Hematopoietic multipotent progenitor cell treated with erythropoietin and hydrocortisone succinate and interleukin-3 and kit ligand, for 4 days (in vitro differentiated cells): ENCODE results near the gene LIN9.
"Not testable (repeated sequence)": the region's sequence is repeated elsewhere in the genome, so short reads cannot be mapped to it uniquely, and the experiment has no call there.

Source experiments
- DNase-seq: peaks from one replicate; pipeline ENCODE4 v3.0.0-alpha.2; 2015

Gene LIN9

DNA sequence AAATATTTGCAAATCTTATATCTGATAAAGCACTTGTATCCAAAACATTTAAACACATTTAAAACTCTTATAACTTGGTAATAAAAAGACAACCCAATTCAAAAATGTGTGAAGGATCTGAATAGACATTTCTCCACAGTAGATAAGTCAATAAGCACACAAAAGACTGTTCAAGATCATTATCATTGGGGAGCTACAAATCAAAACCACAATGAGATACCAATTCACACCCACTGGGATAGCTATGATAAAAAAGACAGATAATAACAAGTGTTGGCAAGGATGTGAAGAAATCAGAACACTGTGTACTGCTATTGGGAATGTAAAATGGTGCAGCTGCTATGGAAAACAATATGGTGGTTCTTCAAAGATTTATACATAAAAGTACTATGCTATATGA, 5.1 kb upstream of the LIN9 start:
- DNase-seq, result peak; percentile 31

DNA sequence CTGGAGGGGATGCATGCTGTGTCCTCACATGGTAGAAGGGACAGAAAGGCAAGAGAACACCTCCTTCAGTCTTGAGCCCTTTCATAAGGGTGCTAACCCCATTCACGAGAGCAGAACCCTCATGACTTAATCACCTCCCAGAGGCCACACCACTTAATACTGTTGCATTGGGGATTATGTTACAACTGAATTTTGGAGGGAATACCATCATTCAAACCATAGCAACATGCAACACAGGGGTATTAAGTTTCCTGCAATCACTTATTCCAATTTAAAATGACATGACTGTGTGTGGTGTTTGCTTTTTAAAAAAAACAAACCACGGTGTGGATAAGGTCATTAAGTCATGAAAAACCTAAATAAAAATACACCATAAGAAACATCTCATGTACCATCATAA, 3.1 kb upstream of the LIN9 start:
- DNase-seq, result no peak

DNA sequence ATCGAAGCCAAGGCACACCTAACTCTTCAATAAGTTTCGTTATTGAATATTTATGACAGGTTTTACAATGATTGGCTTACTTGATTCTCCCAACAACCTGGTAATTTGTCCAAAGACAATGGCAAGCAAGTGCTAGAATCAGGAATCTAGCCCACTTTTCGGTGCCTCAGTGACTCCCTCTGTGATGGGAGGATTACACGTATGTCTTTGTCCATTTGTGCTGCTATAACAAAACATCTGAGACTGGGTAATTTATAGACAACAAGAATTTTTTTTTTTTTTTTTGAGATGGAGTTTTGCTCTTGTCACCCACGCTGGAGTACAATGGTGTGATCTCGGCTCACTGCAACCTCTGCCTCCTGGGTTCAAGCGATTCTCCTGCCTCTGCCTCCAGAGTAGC, 2.4 kb upstream of the LIN9 start:
- DNase-seq, result no peak

DNA sequence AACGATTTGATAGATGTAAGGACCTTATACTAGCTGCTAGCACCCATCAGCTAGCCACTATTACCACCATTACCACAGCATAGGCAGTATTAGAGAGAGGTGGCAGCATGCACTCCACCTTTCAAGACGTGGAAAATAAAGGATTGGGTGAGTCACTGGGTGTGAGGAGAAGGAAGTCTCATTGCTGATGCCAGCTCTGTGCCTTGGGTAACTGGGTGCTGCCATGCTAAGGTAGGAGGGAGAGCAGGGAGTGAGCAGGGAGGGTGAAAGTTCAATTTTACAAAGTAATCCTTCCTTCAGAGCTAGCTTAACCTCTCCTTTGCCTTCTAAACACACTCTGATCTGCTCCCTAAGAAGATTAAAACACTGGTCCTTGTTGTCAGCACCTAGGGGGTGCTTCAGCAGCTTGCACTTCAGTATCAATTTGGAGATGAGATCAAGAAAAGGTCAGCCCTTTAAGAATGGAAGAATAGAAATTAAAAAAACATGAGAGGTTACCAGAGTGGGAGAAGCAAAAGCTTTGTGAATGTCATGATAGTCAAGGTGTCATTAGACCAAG, 1.8 kb upstream of the LIN9 start:
- no peak for DNase-seq

DNA sequence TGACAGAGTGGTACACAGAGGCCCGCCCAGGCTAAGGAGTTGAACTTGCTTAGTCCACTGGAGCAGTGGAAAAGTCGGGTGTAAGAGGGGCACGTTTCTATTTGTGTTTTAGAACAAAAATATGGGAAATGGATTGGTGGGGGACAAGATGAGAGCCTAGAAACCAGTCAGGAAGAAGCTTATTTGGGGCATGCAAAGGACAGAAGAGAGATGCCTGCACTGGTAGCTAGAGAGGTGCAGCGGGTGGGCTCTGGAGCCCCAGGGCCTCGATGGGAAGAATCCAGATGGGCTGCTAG, 1.2 kb upstream of the LIN9 start:
- DNase-seq, result no peak

DNA sequence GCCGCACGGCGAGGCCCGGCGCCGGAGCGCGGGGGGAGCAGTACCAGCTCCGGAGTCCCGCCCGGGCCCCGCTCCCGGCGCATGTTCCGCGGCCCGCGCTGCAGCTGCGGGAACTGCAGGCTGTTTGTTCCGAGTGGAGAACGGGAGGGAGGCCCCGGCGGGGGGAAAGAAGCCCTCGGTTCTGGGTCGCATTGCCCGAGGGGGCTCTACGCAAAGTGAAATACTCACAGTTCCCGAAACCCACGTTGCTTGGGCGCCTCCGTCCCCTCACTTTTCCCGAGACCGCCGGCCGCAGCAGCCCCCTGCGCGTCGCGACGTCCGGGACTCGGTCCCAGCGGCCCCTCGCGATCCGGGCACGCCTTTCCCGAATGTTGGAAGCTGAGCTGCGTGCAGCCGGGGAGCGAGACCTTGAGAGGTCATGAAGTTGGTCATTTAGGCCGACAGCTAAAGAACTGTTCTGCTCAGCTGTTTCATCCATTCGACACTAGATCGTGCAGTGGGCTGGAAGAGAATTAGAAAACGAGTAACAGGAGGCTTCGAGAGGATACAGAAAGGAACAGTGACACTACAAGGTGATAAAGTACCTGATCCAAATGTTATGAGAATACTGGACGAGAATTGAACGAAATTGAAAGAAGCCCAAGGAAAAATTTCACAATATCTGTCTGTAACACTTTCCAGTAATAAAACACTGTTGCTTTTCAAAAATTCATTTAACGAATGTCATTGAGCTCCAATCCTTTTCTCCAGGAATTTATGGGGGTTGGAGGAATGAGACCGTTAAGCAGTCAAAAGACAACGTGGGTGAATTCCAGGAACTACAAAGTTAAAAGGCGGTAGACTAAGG, 657 bp upstream of the LIN9 start:
- DNase-seq, result peak; percentile 48

DNA sequence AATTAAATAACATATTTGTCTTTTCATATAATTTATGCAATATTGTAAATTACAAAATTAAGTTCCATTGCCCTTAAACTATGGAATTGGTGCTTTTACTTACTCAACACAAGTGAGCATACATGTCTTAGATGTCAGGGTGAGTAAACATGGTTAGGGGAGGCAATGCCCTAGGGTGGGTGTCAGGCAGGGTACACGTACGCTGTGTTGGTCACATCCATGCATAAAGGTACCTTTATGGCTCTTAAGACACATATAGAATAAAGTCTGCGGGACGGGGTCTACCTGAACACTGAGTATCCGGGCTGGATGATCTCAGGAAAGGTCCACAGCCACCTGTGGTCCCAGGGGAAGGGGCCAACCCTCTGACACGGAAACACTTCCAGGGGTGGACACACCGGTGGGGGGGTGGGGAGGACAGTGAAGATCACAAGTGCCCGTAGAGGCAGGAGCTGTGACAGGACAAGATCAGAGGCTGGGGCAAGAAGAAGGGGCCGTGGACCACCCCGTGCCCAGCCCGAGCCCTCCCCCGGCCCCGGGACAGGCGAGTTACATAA, 720 bp downstream of the LIN9 start:
- DNase-seq, result no peak

DNA sequence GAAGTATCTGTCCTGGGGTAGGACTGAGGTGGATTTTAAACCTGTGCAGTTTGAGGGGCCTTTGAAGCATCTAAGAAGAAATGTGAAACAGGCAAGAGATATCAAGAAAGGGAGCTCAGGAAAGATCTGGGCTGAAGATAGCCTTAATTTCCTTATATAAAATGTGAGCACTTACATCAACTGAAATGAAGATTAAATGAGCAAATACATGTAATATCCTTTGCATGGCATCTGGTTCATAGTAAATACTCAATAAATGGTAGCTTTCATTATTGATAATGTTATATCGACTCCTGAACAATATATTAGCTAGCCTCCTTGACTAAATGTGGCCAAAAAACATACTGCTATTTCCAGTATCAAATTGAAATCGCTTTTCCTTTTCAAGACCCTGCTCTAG, 2.5 kb downstream of the LIN9 start:
- DNase-seq, result no peak

DNA sequence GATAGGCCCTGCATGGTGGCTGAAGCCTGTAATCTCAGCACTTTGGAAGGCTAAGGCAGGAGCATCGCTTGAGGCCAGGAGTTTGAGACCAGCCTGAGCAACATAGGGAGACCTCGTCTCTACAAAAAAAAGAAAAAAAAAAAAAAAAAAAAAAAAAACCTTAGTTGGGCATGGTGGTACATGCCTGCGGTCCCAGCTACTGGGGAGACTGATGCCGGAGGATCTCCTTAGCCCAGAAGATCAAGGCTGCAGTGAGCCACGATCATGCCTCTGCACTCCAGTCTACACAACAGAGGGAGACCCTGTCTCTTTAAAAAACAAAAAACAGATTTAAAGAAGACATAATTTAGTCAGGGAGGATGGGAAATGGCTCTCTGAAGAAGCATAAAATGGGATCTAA, 3.8 kb downstream of the LIN9 start:
- no peak for DNase-seq

DNA sequence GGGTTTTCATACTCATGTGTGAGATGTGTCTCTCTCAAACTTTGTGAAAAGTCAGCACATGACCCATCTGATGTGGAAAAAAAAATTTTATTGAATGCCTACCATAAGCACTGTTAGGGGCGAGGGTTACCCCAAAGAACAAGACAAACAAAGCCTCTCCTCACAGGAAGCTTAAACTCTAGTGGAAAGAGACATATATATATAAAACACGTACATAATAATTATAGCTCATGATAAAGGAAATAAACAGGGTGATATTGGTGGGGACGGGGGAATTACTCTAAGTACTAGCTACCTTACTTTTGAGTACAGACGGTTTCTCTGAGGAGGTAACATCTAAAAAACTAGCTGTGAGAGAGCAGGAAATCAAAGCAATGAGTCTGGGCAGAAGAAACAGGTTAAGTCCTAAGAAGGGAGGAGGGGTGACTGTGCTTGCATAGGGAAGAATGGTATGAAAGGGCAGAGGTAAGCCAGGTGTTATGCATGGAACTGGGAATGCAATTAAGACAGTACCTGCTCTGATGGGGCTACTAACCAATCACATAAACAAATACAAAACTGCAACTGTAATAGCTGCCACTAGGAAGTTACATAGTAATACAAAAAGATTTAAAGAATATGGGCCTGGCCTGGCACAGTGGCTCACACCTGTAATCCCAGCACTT, 4.5 kb downstream of the LIN9 start:
- no peak for DNase-seq

DNA sequence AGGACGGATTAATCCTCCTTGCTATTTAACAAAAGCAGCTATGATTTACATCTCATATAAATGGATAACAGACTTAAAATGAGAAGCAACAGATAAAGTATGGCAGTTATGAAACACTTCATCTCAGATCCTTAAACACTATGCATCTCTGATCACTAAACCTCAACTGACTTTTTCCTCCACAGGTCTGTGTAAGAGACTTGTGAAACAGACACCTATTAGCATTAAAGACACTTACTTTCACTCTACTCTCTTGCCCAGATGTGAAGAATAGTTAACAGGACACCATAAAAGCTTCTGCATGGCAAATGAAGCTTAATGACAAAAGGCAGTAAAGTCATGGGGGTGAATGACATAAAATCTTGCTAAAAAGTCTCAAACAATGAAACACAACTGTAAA, 6.2 kb downstream of the LIN9 start:
- DNase-seq, result peak; percentile 10

DNA sequence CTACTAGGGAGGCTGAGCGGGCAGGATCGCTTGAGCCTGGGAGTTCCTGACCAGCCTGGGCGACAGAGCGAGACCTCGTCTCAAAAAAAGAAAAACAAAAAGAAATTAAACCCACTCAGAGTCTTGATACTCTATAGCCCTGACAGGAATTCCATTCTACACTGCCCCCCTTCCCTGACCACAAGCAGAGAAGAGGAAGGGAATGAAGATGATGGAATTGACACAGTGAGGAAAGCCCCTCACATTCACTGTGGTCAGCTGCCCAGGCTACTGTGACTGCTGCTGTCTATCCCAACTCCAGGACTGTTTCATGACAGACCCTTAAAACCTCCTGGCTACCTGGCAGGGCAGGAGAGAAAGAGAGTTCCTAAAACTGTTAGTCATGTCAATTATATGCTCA, 12.1 kb downstream of the LIN9 start:
- DNase-seq, result no peak

DNA sequence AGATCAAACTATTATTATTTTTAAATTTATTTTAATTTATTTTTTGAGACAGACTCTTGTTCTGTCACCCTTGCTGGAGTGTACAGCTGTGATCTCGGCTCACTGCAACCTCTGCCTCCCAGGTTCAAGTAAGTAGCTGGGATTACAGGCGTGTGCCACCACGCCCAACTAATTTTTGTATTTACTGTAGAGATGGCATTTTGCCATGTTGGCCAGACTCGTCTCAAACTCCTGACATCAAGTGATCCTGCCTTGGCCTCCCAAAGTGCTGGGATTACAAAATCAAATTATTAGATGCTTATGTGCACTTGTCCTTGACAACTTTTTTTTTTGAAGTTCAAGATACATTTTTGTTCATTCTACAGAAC, 15.4 kb downstream of the LIN9 start:
- no peak for DNase-seq

DNA sequence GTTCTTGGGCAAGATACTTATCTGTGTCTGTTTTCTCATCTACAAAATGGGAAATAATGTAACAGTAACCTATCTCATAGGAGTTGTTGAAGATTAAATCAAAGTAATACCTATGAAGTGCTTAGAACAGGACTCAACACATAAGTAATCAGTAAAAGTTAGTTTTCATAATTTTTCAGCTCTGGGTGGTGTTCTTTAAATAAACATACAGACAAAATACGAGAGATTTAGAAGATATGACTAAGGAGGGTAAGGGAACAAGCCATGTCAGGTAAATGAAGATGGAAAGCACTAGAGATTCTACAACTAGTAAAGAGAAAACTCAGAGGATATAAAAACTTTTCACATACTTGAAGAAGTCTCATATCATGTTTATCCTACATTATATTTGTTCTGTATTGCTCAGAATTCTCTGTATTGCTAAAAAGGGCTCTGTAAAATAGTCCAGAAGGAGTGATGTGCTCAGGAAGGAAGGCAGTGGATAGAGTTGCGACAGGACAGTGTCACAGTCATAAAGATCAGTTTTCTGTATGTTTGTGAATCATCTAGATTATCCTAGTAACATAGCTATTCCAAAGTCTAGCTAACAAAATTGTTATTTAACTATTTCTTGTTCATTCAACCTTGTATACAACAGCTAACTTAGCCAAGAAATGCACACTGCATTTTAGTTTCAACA, 16.0 kb downstream of the LIN9 start:
- no peak for DNase-seq

DNA sequence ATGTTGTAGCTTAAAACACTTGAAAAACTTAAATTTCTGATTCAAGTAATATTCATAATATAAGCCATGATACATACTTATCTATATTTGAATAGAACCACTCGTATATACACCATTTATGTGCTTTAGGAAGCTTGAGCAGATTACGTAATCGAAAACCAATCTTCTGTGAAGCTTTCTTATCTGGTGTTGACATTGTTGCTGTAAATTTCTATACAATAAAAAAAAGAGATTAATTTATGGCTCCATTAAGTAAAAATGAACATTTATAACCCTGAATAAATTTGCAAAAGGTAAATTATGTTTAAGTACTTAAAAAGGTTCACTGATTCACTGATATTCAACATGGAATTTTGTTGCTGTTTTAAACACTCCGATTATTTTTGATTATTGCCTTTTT, 21.4 kb downstream of the LIN9 start:
- DNase-seq, result peak; percentile 51

DNA sequence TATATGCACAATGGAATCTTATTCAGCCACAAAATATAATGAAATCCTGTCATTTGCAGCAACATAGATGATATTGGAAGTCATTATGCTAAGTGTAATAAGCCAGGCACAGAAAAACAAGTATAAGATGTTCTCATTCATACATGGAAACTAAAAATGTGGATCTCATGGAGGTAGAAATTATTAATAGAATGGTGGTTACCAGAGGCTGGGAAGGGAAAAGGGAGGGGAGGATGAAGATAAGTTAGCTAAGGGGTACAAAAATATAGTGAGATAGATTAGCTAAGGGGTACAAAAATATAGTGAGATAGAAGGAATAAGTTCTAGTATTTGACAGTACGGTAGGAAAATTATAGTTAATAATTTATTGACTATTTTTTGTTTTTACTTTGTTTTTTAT, 27.9 kb downstream of the LIN9 start:
- DNase-seq, result no peak

DNA sequence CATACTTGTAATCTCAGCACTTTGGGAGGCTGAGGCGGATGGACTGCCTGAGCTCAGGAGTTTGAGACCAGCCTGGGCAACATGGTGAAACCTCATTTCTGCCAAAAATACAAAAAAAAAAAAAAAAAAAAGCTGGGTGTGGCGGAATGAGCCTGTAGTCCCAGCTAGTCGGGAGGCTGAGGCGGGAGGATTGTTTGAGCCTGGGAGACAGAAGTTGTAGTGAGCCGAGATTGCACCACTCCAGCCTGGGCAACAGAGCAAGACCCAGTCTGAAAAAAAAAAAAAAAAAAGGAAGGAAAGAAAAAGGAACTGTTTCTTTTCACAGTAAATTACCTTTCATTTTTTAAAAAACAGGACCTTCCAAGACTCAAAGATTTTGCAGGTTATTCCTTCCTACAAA, 29.5 kb downstream of the LIN9 start:
- DNase-seq, result no peak

DNA sequence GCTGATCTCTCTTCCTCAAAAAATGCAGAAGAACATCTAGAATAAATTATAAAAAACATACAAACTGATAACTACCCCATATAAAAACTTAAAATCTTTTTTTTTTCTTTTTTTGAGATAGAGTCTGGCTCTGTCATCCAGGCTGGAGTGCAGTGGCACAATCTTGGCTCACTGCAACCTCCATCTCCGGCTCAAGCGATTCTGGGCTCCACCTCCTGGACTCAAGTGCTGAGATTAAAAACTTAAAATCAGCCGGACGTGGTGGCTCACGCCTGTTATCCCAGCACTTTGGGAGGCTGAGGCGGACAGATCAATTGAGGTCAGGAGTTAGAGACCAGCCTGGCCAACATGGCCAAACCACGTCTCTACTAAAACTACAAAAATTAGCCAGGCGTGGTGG, 31.1 kb downstream of the LIN9 start:
- DNase-seq, result no peak

DNA sequence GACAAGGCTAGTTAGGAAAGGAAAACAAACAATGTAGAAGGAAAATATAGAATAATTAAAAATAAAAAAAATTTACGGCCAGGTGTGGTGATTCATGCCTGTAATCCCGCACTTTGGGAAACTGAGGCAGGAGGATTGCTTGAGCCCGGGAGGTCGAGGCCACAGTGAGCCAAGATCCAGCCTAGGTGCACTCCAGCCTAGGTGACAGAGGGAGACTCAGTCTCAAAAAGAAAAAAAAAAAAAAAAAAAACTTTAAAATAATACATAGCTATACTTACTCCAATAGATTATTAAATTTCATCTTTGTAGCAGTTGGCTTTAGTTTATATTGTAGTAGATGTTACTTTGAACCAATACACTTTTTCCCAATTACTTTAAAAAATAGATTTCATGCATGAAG, 32.0 kb downstream of the LIN9 start:
- no peak for DNase-seq

DNA sequence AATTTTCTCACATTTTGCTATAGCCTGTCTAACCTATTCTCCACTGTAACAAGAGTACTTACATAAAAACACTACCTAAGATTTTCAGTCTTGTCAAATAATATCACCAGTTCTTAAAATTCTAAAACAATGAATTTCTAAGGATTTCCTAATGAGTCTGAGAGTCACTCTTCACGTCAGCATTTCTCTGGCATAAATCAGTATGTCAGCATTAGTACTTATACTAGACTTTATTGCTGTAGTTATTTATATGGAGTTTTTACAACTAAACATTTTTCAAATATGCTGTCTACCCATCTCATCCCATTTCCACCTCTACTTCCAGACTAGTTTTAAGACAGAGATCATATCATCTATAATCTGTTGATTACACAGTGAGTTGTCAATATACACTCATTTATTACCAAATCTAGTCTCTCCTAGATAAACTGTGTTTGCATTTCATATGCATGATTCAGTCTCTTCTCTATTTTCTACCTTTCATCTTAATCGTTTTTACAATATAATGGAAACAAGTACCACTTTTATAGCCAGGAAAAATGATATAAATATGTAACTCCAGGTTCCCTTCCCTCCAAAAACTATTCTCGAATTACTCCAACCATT, 32.8 kb downstream of the LIN9 start:
- no peak for DNase-seq

DNA sequence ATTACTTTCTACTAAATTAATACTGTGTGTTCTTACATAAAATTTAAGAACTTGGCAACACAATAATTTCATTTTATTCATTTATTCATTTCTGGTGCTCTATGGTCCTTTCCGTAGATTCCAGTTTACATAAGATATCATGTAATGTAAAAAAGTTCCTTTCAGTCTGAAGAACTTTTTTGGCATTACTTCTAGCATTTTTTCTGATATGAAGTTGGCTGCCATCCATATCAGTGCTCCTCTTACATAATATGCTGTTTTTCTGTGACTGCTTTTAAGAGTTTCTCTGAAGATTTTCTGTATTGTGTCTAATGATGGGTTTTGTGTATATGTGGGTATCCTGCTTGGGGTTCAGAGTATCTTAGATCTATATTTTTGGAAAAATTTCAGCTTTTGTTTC, 34.8 kb downstream of the LIN9 start:
- DNase-seq, result peak; percentile 9

DNA sequence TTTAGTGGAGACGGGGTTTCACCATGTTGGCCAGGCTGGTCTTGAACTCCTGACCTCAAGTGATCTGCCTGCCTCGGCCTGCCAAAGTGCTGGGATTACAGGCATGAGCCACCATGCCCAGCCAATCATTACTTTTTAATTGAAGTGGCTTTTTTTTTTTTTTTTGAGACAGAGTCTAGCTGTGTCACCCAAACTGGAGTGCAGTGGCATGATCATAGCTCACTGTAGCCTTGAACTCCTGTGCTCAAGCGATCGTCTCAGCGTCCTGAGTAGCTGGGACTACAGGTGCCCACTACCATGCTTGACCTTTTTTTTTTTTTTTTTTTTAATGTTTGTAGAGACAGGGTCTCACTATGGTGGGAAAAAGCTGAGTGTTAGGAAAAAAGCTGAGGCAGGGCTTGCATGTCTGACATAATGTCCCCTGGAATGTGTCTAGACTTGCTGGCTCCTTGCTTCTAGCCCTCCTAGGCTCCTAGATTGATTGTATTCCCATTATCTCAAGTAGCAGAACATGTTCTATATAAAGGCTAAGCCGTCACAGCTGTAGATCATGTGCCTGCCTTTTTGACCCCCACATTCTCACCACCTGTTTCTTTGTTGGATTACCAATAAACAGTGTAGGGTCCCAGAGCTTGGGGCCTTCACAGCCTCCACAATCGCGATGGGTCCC, 36.6 kb downstream of the LIN9 start:
- not testable (repeated sequence) for DNase-seq
